GM12878 (cell line): ENCODE measurements around the gene FFAR3. TPM values are rescaled to one million over a fixed set of nuclear protein-coding genes. Genes with fewer than 3 reads are reported as not detected.

ENCODE experiments used
- ATAC-seq: fragments of 200-7000 bp; cut with Tn5 transposase; 3 replicates; pipeline ENCODE4 v1.9.1; 2020; ENCODE audit warnings: mild to moderate bottlenecking, moderate library complexity
- BruUV-seq: library from RNA; stranded (reverse); fragments of 400-500 nt; replicated peaks from 2 replicates; lab custom pipeline; 2021; lab: Mats Ljungman, UMichigan
- CTCF ChIA-PET: fragments of 300-600 bp; sonication (Branson Sonifier 250); formaldehyde crosslinking; extraction: SDS; loops from one replicate; lab custom pipeline; 2021; ENCODE audit warnings: inconsistent platforms; lab: Yijun Ruan, JAX
- POLR2A ChIA-PET: fragments of 350-600 bp; formaldehyde crosslinking; extraction: SDS; loops from one replicate; lab custom pipeline; 2021; ENCODE audit warnings: inconsistent platforms; lab: Charles Lee
- RAD21 ChIA-PET: fragments of 300-600 bp; sonication (Branson Sonifier 250); formaldehyde crosslinking; loops from one replicate; lab custom pipeline; 2023; ENCODE audit warnings: antibody characterized with exemption; ENCODE audit not compliant: unreplicated experiment; lab: Charles Lee
- SMC1A ChIA-PET: fragments of 300-600 bp; sonication (Branson Sonifier 250); formaldehyde crosslinking; loops from one replicate; lab custom pipeline; 2023; ENCODE audit not compliant: unreplicated experiment, uncharacterized antibody; lab: Charles Lee
- DNase-seq: peaks from one replicate; pipeline ENCODE4 v3.0.0-alpha.2; 2011; ENCODE audit warnings: low read depth, low spot score
- FAIRE-seq: peaks from 3 replicates; lab custom pipeline; 2011; peaks lifted over from hg19 to GRCh38; lab: Jason Lieb, UNC
- H2AFZ ChIP-seq: 2 replicates; pipeline ENCODE4 v1.6.0; 2011; ENCODE audit warnings: low read depth, low read length, control low read depth; ENCODE audit not compliant: control insufficient read depth
- H3K27ac ChIP-seq: 2 replicates; pipeline ENCODE4 v1.5.1; 2011; ENCODE audit warnings: control low read depth; ENCODE audit not compliant: control insufficient read depth, insufficient read depth
- H3K27me3 ChIP-seq, 2 experiments: replicated peaks in 1 of 2; 2 replicates each; pipeline versions ENCODE4 v1.6.0 to v1.6.1; 2011; ENCODE audit warnings: low read length in 1 of 2; ENCODE audit not compliant: control insufficient read depth in 2 of 2, insufficient read depth in 2 of 2
- H3K36me3 ChIP-seq, 2 experiments: 2 replicates each; pipeline ENCODE4 v1.5.1; 2011; ENCODE audit warnings: low read length in 1 of 2; ENCODE audit not compliant: control insufficient read depth in 2 of 2, insufficient read depth in 2 of 2
- H3K4me1 ChIP-seq: 2 replicates; pipeline ENCODE4 v1.6.1; 2011; ENCODE audit warnings: mild to moderate bottlenecking, low read length, moderate library complexity, mixed read lengths; ENCODE audit not compliant: control insufficient read depth, insufficient read depth
- H3K4me2 ChIP-seq: 2 replicates; pipeline ENCODE4 v1.6.0; 2011; ENCODE audit warnings: control low read depth; ENCODE audit not compliant: control insufficient read depth, insufficient read depth
- H3K4me3 ChIP-seq: fragments of 200-600 bp; sonication (generic); 2 replicates; pipeline ENCODE4 v1.5.1; 2016
- H3K79me2 ChIP-seq: 2 replicates; pipeline ENCODE4 v1.6.0; 2011; ENCODE audit warnings: low read length; ENCODE audit not compliant: control insufficient read depth, insufficient read depth
- H3K9ac ChIP-seq: 2 replicates; pipeline ENCODE4 v1.8.0; 2011; ENCODE audit warnings: low read length, control low read depth, mixed read lengths; ENCODE audit not compliant: control insufficient read depth, insufficient read depth
- H3K9me3 ChIP-seq: replicated peaks from 3 replicates; pipeline ENCODE4 v1.5.1; 2011; ENCODE audit warnings: mild to moderate bottlenecking, low read length; ENCODE audit not compliant: control insufficient read depth, insufficient read depth
- H4K20me1 ChIP-seq: 2 replicates; pipeline ENCODE4 v1.6.0; 2011; ENCODE audit not compliant: control insufficient read depth, insufficient read depth
- BHLHE40 ChIP-seq, 2 experiments: fragments of 450-650 bp in 1 of 2; IDR thresholded peaks; 2 replicates each; pipeline ENCODE4 v1.6.1; 2011 to 2017; ENCODE audit warnings: low read depth in 2 of 2, borderline replicate concordance in 1 of 2, improper control_type of control experiment in 1 of 2, low read length in 1 of 2, mild to moderate bottlenecking in 1 of 2
- CBX3 ChIP-seq: fragments of 200-600 bp; sonication (generic); IDR thresholded peaks from 2 replicates; pipeline ENCODE4 v1.6.1; 2016; ENCODE audit warnings: low read depth, borderline replicate concordance
- CREM ChIP-seq: IDR thresholded peaks from 2 replicates; pipeline ENCODE4 v1.6.1; 2014; ENCODE audit warnings: antibody characterized with exemption, low read depth
- DPF2 ChIP-seq: fragments of 450-650 bp; IDR thresholded peaks from 2 replicates; pipeline ENCODE4 v1.6.1; 2017; ENCODE audit warnings: mild to moderate bottlenecking
- HDGF ChIP-seq: fragments of 450-650 bp; IDR thresholded peaks from 2 replicates; pipeline ENCODE4 v1.6.1; 2016; ENCODE audit warnings: antibody characterized with exemption
- IKZF1 ChIP-seq: fragments of 450-650 bp; conservative IDR thresholded peaks from 2 replicates; pipeline ENCODE4 v1.6.1; 2017; ENCODE audit warnings: antibody characterized with exemption, mild to moderate bottlenecking
- LARP7 ChIP-seq: fragments of 450-650 bp; IDR thresholded peaks from 2 replicates; pipeline ENCODE4 v1.6.1; 2017; ENCODE audit warnings: mild to moderate bottlenecking
- RCOR1 ChIP-seq: conservative IDR thresholded peaks from 2 replicates; pipeline ENCODE4 v1.6.1; 2012; ENCODE audit warnings: low read depth, low read length, improper control_type of control experiment
- SMARCA5 ChIP-seq: fragments of 450-650 bp; IDR thresholded peaks from 2 replicates; pipeline ENCODE4 v1.6.1; 2017; ENCODE audit warnings: mild to moderate bottlenecking
- SMC3 ChIP-seq: IDR thresholded peaks from 2 replicates; pipeline ENCODE4 v1.6.1; 2011; ENCODE audit warnings: low read length, improper control_type of control experiment, borderline replicate concordance
- SREBF2 ChIP-seq: IDR thresholded peaks from 2 replicates; pipeline ENCODE4 v1.6.1; 2012; ENCODE audit warnings: mild to moderate bottlenecking, low read length
- TARDBP ChIP-seq: IDR thresholded peaks from 2 replicates; pipeline ENCODE4 v1.6.1; 2016; ENCODE audit warnings: borderline replicate concordance
- YY1 ChIP-seq: IDR thresholded peaks from 2 replicates; pipeline ENCODE4 v1.6.1; 2011; ENCODE audit warnings: low read depth, mild to moderate bottlenecking, low read length
- WGBS: methylation state at CpG from one replicate; pipeline ENCODE4 v1.1.6; 2016; ENCODE audit warnings: low lambda C conversion rate; ENCODE audit not compliant: insufficient replicate concordance, insufficient coverage; ENCODE audit errors: missing lambda C conversion rate; 5-methylcytosine and 5-hydroxymethylcytosine counted together
- in situ Hi-C: fragments of 300-500 bp; cut with MboI; formaldehyde crosslinking; loops from 9 replicates; pipeline ENCODE4 v1.14.3; 2018; ENCODE audit warnings: mixed read lengths
- intact Hi-C: fragments of 100-400 bp; cut with micrococcal nuclease; formaldehyde crosslinking; loops from one replicate; pipeline ENCODE4 v1.14.2; 2022; ENCODE audit not compliant: unreplicated experiment
- polyA plus RNA-seq, 11 experiments: library from polyadenylated mRNA; depleted of rRNA in 4 of 11; unstranded in 6 of 11; stranded (reverse) in 5 of 11; fragments of >200 nt; fragmentation: Nextera tagmentation in 4 of 11; fragmentation: Illumina TruSeq in 1 of 11; extraction: Ambion mirVana in 4 of 11; extraction: Trizol in 1 of 11; gene quantifications; 1 replicate in 1 of 11; 2 replicates in 10 of 11; pipeline versions ENCODE4 v1.2.1 to v1.2.3, GENCODE V29; 2011 to 2016; ENCODE audit warnings: inconsistent platforms in 2 of 11, missing spikeins in 2 of 11, low read depth in 1 of 11
- total RNA-seq, 4 experiments: library from RNA; depleted of rRNA in 3 of 4; stranded (reverse); fragments of >200 nt in 3 of 4; fragmentation: Illumina TruSeq in 1 of 4; extraction: Trizol in 1 of 4; gene quantifications; 2 replicates each; pipeline versions ENCODE4 v1.2.1 to v1.2.3, GENCODE V29; 2013 to 2021
- TF ChIP-seq, protein P1 (sequence below): fragments of 450-650 bp; IDR thresholded peaks from 2 replicates; pipeline ENCODE4 v1.6.1; 2016; ENCODE audit warnings: mild to moderate bottlenecking
- TF ChIP-seq, protein P2 (sequence below): fragments of 450-650 bp; IDR thresholded peaks from 2 replicates; pipeline ENCODE4 v1.6.1; 2018; ENCODE audit warnings: borderline replicate concordance, mild to moderate bottlenecking; ENCODE audit not compliant: partially characterized antibody
- TF ChIP-seq, protein P3 (sequence below): fragments of 450-650 bp; IDR thresholded peaks from 2 replicates; pipeline ENCODE4 v1.6.1; 2018; ENCODE audit warnings: mild to moderate bottlenecking, low read depth, moderate library complexity; ENCODE audit not compliant: partially characterized antibody

The FFAR3 gene
- total and polyA plus RNA-seq, 10 of the 15 experiments (the other 5 are each of a cell fraction or from before 2014, with no cell fraction given), result 0.15 to 0.18 TPM; not detected in 8

DNA sequence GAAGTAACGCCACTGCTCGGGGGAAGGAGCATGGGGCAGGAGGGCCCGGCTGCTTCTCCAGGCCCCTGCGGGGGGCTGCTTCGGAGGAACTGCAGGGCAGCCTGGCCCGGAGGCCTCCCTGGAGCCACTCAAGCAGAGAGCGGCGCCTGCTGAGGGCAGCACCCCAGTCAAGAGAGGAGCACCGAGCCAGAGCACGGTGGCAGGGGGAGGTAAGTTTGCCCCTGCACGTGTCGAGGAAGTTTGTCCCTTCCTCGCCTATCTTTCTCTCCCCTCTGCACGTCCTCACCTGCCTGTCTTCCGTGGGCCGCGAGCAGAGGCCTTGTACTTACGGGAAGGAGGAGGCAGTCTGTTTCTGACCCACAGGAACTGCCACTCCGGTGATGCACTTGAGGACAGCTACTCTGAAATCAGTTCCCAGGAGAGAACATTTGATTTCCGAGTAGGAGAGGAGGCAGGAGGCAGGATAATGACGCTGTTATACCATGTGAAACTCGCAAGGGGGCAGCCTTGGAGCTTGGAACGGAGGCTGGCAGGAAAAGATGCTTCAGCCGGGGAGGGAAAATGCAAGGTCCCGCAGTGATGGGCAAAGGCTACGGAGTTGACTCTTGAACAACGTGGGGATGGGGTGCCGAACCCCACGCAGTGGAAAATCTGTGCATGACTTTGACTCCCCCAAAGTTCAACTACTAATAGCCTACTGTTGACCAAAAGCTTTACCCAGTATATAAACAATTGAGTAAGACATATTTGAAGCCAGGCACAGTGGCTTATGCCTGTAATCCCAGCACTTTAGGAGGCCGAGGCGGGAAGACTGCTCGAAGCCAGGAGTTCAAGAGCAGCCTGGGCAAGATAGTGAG lies 5.6 kb upstream of the FFAR3 start:
- no peak overlapping the region for H3K4me3 ChIP-seq
- POLR2A ChIA-PET, result interaction anchor here (0.6 to 5.5 kb wide), 14 partner anchors 19 to 155 kb away, joined by 3 to 35 read pairs (median 8); no protein-coding TSS in a partner anchor
- no peaks in the 10 kb centered on the region for H3K27me3 ChIP-seq
- H3K79me2 ChIP-seq, result no peaks in the 10 kb centered on the region
- WGBS, result 15% methylated on average over 30 of the region's 32 CpGs
- ATAC-seq (peak; percentile 54), FAIRE-seq (peak; percentile 87), DNase-seq (peak; percentile 73)
- no peak overlapping the region; the same call in 1 of the 2 replicates for H3K27ac ChIP-seq
- CTCF ChIA-PET, result interaction anchor here (0.8 to 6.7 kb wide), 50 partner anchors 9 to 240 kb away, joined by 3 to 168 read pairs (median 6); partner anchors contain the start of gene USF2
- H3K9ac ChIP-seq, result no peak overlapping the region; the same call in 1 of the 2 replicates
- BruUV-seq, result no TSS peak
- H3K9me3 ChIP-seq, result no peaks in the 10 kb centered on the region
- RAD21 ChIA-PET, result interaction anchor here (0.9 to 6.8 kb wide), 33 partner anchors 9 to 344 kb away, joined by 3 to 143 read pairs (median 5); no protein-coding TSS in a partner anchor
- in situ Hi-C loops (no loop called here), intact Hi-C loops (loop anchor here (1.0 to 2.0 kb wide), 5 partner anchors 49 to 143 kb away; no protein-coding TSS in a partner anchor)
- H4K20me1 ChIP-seq, result no peaks in the 10 kb centered on the region
- SMC1A ChIA-PET, result interaction anchor here (0.7 to 7.1 kb wide), 35 partner anchors 9 to 340 kb away, joined by 3 to 134 read pairs (median 5); partner anchors contain the start of gene FFAR2
- H3K4me1 ChIP-seq, result peaks cover 44% of the 10 kb centered on the region
- H2AFZ ChIP-seq, result peak overlapping the region; percentile 78
- no peaks in the 10 kb centered on the region for H3K36me3 ChIP-seq
- peak overlapping the region; percentile 57 for H3K4me2 ChIP-seq
- TF ChIP-seq TARDBP (peak; percentile 81; the same call in 1 of the 2 replicates), CREM (peak; percentile 79), CBX3 (no peak), YY1 (peak; percentile 78; the same call in 1 of the 2 replicates), SMC3 (peak; percentile 98), IKZF1 (peak; percentile 86), SREBF2 (no peak), LARP7 (peak; percentile 70), RCOR1 (0 out of 2 replicates have a peak, but pooled peaks have one; percentile 66), HDGF (peak; percentile 81), SMARCA5 (peak; percentile 55; the same call in 1 of the 2 replicates), DPF2 (0 out of 2 replicates have a peak, but pooled peaks have one; percentile 34), BHLHE40 (IDR thresholded peaks at IDR 0.05; ENCODE audit: borderline replicate concordance in 1 of 2, low read depth in 2 of 2, low read length in 1 of 2) (peak; percentile 49 to 66; a peak in 3 of 4 replicates)
- TF ChIP-seq, protein P1, sequence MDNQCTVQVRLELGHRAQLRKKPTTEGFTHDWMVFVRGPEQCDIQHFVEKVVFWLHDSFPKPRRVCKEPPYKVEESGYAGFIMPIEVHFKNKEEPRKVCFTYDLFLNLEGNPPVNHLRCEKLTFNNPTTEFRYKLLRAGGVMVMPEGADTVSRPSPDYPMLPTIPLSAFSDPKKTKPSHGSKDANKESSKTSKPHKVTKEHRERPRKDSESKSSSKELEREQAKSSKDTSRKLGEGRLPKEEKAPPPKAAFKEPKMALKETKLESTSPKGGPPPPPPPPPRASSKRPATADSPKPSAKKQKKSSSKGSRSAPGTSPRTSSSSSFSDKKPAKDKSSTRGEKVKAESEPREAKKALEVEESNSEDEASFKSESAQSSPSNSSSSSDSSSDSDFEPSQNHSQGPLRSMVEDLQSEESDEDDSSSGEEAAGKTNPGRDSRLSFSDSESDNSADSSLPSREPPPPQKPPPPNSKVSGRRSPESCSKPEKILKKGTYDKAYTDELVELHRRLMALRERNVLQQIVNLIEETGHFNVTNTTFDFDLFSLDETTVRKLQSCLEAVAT, result peak; percentile 67; the same call in 1 of the 2 replicates
- TF ChIP-seq, protein P2, sequence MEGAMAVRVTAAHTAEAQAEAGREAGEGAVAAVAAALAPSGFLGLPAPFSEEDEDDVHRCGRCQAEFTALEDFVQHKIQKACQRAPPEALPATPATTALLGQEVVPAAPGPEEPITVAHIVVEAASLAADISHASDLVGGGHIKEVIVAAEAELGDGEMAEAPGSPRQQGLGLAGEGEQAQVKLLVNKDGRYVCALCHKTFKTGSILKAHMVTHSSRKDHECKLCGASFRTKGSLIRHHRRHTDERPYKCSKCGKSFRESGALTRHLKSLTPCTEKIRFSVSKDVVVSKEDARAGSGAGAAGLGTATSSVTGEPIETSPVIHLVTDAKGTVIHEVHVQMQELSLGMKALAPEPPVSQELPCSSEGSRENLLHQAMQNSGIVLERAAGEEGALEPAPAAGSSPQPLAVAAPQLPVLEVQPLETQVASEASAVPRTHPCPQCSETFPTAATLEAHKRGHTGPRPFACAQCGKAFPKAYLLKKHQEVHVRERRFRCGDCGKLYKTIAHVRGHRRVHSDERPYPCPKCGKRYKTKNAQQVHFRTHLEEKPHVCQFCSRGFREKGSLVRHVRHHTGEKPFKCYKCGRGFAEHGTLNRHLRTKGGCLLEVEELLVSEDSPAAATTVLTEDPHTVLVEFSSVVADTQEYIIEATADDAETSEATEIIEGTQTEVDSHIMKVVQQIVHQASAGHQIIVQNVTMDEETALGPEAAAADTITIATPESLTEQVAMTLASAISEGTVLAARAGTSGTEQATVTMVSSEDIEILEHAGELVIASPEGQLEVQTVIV, result no peak
- TF ChIP-seq, protein P3, sequence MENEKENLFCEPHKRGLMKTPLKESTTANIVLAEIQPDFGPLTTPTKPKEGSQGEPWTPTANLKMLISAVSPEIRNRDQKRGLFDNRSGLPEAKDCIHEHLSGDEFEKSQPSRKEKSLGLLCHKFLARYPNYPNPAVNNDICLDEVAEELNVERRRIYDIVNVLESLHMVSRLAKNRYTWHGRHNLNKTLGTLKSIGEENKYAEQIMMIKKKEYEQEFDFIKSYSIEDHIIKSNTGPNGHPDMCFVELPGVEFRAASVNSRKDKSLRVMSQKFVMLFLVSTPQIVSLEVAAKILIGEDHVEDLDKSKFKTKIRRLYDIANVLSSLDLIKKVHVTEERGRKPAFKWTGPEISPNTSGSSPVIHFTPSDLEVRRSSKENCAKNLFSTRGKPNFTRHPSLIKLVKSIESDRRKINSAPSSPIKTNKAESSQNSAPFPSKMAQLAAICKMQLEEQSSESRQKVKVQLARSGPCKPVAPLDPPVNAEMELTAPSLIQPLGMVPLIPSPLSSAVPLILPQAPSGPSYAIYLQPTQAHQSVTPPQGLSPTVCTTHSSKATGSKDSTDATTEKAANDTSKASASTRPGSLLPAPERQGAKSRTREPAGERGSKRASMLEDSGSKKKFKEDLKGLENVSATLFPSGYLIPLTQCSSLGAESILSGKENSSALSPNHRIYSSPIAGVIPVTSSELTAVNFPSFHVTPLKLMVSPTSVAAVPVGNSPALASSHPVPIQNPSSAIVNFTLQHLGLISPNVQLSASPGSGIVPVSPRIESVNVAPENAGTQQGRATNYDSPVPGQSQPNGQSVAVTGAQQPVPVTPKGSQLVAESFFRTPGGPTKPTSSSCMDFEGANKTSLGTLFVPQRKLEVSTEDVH, result peak; percentile 23
